ENCODE data around the gene AP2B1. TPM values are rescaled to one million over a fixed set of nuclear protein-coding genes. Genes with fewer than 3 reads are reported as not detected.

The AP2B1 gene
- total RNA-seq, 1 experiment from 2014 or later, result 195 TPM

DNA sequence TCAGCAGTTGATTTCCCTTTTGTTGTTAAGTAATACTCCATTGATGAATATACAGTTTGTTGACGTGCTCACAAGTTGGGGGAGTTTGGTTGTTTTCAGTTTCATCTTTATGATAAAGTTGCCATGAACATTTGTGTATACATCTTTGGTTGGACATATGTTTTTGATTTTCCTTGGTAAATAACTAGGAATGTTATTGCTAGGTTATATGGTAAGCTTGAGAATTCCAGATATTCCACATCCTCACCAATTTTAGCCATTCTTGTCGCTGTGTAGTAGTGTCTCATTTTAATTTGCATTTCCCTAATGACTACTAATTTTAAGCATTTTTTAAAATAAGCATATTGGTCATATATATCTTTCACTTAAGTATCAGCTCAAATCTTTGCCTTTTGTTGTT is 89.3 kb downstream of the AP2B1 start (continued):
- TF ChIP-seq, protein P1, sequence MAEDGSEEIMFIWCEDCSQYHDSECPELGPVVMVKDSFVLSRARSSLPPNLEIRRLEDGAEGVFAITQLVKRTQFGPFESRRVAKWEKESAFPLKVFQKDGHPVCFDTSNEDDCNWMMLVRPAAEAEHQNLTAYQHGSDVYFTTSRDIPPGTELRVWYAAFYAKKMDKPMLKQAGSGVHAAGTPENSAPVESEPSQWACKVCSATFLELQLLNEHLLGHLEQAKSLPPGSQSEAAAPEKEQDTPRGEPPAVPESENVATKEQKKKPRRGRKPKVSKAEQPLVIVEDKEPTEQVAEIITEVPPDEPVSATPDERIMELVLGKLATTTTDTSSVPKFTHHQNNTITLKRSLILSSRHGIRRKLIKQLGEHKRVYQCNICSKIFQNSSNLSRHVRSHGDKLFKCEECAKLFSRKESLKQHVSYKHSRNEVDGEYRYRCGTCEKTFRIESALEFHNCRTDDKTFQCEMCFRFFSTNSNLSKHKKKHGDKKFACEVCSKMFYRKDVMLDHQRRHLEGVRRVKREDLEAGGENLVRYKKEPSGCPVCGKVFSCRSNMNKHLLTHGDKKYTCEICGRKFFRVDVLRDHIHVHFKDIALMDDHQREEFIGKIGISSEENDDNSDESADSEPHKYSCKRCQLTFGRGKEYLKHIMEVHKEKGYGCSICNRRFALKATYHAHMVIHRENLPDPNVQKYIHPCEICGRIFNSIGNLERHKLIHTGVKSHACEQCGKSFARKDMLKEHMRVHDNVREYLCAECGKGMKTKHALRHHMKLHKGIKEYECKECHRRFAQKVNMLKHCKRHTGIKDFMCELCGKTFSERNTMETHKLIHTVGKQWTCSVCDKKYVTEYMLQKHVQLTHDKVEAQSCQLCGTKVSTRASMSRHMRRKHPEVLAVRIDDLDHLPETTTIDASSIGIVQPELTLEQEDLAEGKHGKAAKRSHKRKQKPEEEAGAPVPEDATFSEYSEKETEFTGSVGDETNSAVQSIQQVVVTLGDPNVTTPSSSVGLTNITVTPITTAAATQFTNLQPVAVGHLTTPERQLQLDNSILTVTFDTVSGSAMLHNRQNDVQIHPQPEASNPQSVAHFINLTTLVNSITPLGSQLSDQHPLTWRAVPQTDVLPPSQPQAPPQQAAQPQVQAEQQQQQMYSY (CRISPR knock-in tag; IDR thresholded peaks at IDR 0.05), result no peak
- TF ChIP-seq OVOL2 (CRISPR knock-in tag; IDR thresholded peaks at IDR 0.05; ENCODE audit: borderline replicate concordance) (no peak), KAT7 (CRISPR knock-in tag; IDR thresholded peaks at IDR 0.05; ENCODE audit: borderline replicate concordance) (no peak)

DNA sequence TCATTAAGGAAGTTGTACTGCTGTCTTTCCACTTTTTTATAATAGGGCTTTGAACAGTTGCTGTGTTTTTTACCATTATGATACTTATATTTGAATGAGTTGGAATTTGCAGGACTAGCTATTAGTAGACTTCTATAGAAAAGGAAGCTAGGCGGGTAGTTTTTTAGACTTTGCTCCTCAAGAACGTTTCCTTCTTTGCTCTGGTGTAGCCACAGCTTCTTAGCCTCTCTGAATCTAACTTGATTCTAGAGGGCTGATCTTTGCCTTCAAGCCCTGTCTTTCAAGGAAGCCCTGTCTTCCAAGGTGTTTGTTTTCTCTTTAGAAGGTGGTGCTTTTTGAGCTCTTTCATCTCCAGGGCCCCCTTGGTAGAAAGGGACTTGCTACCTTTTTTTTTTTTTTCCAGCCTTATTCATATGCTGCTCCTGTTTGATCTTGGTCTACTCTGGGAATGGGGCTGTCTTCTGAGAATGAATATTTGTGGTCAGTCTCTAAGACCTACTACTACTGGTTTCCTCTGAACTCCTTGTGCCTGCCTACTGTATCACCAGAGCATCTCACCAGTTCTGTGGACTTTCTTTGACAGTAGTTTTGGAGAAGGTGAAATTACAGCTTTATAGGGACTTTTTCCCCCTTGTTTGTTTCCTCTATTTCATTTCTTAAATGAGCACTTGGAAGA is 92.0 kb downstream of the AP2B1 start:
- TF ChIP-seq NFE2L1 (CRISPR knock-in tag; IDR thresholded peaks at IDR 0.05) (no peak), NR2C2 (CRISPR knock-in tag; IDR thresholded peaks at IDR 0.05) (no peak), GRHL2 (CRISPR knock-in tag; IDR thresholded peaks at IDR 0.05; ENCODE audit: insufficient replicate concordance, severe bottlenecking) (no peak), CREM (CRISPR knock-in tag; IDR thresholded peaks at IDR 0.05) (no peak), TEAD1 (CRISPR knock-in tag; IDR thresholded peaks at IDR 0.05) (no peak)
- TF ChIP-seq, protein P2, sequence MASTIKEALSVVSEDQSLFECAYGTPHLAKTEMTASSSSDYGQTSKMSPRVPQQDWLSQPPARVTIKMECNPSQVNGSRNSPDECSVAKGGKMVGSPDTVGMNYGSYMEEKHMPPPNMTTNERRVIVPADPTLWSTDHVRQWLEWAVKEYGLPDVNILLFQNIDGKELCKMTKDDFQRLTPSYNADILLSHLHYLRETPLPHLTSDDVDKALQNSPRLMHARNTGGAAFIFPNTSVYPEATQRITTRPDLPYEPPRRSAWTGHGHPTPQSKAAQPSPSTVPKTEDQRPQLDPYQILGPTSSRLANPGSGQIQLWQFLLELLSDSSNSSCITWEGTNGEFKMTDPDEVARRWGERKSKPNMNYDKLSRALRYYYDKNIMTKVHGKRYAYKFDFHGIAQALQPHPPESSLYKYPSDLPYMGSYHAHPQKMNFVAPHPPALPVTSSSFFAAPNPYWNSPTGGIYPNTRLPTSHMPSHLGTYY (CRISPR knock-in tag; IDR thresholded peaks at IDR 0.05), result no peak
- TF ChIP-seq, protein P3, sequence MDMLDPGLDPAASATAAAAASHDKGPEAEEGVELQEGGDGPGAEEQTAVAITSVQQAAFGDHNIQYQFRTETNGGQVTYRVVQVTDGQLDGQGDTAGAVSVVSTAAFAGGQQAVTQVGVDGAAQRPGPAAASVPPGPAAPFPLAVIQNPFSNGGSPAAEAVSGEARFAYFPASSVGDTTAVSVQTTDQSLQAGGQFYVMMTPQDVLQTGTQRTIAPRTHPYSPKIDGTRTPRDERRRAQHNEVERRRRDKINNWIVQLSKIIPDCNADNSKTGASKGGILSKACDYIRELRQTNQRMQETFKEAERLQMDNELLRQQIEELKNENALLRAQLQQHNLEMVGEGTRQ (CRISPR knock-in tag; IDR thresholded peaks at IDR 0.05), result no peak
- TF ChIP-seq, protein P4, sequence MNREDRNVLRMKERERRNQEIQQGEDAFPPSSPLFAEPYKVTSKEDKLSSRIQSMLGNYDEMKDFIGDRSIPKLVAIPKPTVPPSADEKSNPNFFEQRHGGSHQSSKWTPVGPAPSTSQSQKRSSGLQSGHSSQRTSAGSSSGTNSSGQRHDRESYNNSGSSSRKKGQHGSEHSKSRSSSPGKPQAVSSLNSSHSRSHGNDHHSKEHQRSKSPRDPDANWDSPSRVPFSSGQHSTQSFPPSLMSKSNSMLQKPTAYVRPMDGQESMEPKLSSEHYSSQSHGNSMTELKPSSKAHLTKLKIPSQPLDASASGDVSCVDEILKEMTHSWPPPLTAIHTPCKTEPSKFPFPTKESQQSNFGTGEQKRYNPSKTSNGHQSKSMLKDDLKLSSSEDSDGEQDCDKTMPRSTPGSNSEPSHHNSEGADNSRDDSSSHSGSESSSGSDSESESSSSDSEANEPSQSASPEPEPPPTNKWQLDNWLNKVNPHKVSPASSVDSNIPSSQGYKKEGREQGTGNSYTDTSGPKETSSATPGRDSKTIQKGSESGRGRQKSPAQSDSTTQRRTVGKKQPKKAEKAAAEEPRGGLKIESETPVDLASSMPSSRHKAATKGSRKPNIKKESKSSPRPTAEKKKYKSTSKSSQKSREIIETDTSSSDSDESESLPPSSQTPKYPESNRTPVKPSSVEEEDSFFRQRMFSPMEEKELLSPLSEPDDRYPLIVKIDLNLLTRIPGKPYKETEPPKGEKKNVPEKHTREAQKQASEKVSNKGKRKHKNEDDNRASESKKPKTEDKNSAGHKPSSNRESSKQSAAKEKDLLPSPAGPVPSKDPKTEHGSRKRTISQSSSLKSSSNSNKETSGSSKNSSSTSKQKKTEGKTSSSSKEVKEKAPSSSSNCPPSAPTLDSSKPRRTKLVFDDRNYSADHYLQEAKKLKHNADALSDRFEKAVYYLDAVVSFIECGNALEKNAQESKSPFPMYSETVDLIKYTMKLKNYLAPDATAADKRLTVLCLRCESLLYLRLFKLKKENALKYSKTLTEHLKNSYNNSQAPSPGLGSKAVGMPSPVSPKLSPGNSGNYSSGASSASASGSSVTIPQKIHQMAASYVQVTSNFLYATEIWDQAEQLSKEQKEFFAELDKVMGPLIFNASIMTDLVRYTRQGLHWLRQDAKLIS (CRISPR knock-in tag; IDR thresholded peaks at IDR 0.05; ENCODE audit: borderline replicate concordance), result no peak
- H3K27me3 Mint-ChIP-seq (ENCODE audit: low read depth), result no peaks in the 10 kb centered on the region
- peaks cover 26% of the 10 kb centered on the region for H3K36me3 Mint-ChIP-seq
- ATAC-seq (no peak), DNase-seq (ENCODE audit: low spot score) (no peak)
- no peaks in the 10 kb centered on the region for H3K9me3 Mint-ChIP-seq
- H3K4me3 Mint-ChIP-seq, result no peak overlapping the region
- peak overlapping the region; percentile 78 for H3K27ac Mint-ChIP-seq
- ChIA-PET POLR2A (no interaction called here), CTCF (interaction anchor here (1.1 to 1.4 kb wide), 2 partner anchors 69 to 83 kb away, joined by 3 read pairs; no protein-coding TSS in a partner anchor)
- peaks cover 51% of the 10 kb centered on the region for H3K4me1 Mint-ChIP-seq

DNA sequence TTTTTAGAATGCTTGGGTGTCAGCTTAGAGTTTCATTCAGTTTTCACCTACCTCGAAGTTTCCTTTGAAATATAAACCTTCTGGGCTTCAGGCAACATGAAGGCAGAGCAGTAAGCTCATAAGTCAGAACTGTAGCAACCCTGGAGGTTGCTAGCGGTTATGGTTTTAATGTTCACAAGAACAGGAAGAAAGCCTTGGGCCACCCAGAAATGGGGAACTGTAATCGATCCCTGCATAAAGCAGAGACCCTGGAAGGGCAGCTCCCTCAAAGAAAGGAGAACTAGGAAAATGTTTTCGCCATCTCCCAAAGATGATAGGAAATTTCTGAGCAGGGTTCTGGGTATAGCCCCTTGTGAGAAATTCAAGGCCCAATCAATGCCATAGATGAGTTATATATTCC is 96.5 kb downstream of the AP2B1 start:
- no peaks in the 10 kb centered on the region for H3K27me3 Mint-ChIP-seq (ENCODE audit: low read depth)
- peaks cover 32% of the 10 kb centered on the region for H3K4me1 Mint-ChIP-seq
- H3K36me3 Mint-ChIP-seq, result peaks cover 39% of the 10 kb centered on the region
- ChIA-PET CTCF (interaction anchor here (0.6 to 1.6 kb wide), 5 partner anchors 44 to 94 kb away, joined by 3 to 7 read pairs (median 4); no protein-coding TSS in a partner anchor), POLR2A (no interaction called here)
- H3K4me3 Mint-ChIP-seq, result no peak overlapping the region
- H3K27ac Mint-ChIP-seq, result 0 out of 2 replicates have a peak overlapping the region, but pooled peaks have one; percentile 28
- ATAC-seq (no peak), DNase-seq (ENCODE audit: low spot score) (no peak)
- H3K9me3 Mint-ChIP-seq, result no peaks in the 10 kb centered on the region
- TF ChIP-seq ZNF232 (CRISPR knock-in tag; IDR thresholded peaks at IDR 0.05) (no peak), JAZF1 (CRISPR knock-in tag; IDR thresholded peaks at IDR 0.05) (no peak), NFE2L1 (CRISPR knock-in tag; IDR thresholded peaks at IDR 0.05) (no peak)
- TF ChIP-seq, protein P5, sequence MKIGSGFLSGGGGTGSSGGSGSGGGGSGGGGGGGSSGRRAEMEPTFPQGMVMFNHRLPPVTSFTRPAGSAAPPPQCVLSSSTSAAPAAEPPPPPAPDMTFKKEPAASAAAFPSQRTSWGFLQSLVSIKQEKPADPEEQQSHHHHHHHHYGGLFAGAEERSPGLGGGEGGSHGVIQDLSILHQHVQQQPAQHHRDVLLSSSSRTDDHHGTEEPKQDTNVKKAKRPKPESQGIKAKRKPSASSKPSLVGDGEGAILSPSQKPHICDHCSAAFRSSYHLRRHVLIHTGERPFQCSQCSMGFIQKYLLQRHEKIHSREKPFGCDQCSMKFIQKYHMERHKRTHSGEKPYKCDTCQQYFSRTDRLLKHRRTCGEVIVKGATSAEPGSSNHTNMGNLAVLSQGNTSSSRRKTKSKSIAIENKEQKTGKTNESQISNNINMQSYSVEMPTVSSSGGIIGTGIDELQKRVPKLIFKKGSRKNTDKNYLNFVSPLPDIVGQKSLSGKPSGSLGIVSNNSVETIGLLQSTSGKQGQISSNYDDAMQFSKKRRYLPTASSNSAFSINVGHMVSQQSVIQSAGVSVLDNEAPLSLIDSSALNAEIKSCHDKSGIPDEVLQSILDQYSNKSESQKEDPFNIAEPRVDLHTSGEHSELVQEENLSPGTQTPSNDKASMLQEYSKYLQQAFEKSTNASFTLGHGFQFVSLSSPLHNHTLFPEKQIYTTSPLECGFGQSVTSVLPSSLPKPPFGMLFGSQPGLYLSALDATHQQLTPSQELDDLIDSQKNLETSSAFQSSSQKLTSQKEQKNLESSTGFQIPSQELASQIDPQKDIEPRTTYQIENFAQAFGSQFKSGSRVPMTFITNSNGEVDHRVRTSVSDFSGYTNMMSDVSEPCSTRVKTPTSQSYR (CRISPR knock-in tag; IDR thresholded peaks at IDR 0.05), result no peak
- TF ChIP-seq, protein P6, sequence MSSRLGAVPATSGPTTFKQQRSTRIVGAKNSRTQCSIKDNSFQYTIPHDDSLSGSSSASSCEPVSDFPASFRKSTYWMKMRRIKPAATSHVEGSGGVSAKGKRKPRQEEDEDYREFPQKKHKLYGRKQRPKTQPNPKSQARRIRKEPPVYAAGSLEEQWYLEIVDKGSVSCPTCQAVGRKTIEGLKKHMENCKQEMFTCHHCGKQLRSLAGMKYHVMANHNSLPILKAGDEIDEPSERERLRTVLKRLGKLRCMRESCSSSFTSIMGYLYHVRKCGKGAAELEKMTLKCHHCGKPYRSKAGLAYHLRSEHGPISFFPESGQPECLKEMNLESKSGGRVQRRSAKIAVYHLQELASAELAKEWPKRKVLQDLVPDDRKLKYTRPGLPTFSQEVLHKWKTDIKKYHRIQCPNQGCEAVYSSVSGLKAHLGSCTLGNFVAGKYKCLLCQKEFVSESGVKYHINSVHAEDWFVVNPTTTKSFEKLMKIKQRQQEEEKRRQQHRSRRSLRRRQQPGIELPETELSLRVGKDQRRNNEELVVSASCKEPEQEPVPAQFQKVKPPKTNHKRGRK (CRISPR knock-in tag; IDR thresholded peaks at IDR 0.05; ENCODE audit: borderline replicate concordance), result no peak
- TF ChIP-seq, protein P7, sequence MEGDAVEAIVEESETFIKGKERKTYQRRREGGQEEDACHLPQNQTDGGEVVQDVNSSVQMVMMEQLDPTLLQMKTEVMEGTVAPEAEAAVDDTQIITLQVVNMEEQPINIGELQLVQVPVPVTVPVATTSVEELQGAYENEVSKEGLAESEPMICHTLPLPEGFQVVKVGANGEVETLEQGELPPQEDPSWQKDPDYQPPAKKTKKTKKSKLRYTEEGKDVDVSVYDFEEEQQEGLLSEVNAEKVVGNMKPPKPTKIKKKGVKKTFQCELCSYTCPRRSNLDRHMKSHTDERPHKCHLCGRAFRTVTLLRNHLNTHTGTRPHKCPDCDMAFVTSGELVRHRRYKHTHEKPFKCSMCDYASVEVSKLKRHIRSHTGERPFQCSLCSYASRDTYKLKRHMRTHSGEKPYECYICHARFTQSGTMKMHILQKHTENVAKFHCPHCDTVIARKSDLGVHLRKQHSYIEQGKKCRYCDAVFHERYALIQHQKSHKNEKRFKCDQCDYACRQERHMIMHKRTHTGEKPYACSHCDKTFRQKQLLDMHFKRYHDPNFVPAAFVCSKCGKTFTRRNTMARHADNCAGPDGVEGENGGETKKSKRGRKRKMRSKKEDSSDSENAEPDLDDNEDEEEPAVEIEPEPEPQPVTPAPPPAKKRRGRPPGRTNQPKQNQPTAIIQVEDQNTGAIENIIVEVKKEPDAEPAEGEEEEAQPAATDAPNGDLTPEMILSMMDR (IDR thresholded peaks at IDR 0.05), result no peak
